CD4-positive, alpha-beta T cell treated with Interleukin-17A for 1 hour (primary cell): ENCODE results near the gene TNF.
"Not testable (repeated sequence)": the region's sequence is repeated elsewhere in the genome, so short reads cannot be mapped to it uniquely, and the experiment has no call there.

ENCODE experiments used
- DNase-seq: peaks from one replicate; pipeline ENCODE4 v3.0.0-alpha.2; 2020

The TNF gene

GRCh38 chr6:31588871-31589650 lies 13.7 kb downstream of the TNF start:
- DNase-seq, result no peak

GRCh38 chr6:31590691-31591090 lies 15.3 kb downstream of the TNF start:
- DNase-seq, result not testable (repeated sequence)

GRCh38 chr6:31592396-31592771 lies 17.0 kb downstream of the TNF start:
- DNase-seq, result no peak

- peak; percentile 85 for DNase-seq
These were observed 21.6 kb downstream of the TNF start for GRCh38 chr6:31597006-31597405.

- no peak for DNase-seq
These were observed 32.0 kb downstream of the TNF start for GRCh38 chr6:31607317-31607716.

GRCh38 chr6:31609519-31610406 lies 34.4 kb downstream of the TNF start:
- no peak for DNase-seq

- DNase-seq, result no peak
These were observed 35.6 kb downstream of the TNF start for GRCh38 chr6:31610968-31611367.

GRCh38 chr6:31614075-31614619 lies 38.8 kb downstream of the TNF start:
- DNase-seq, result no peak

GRCh38 chr6:31614684-31615578 lies 39.6 kb downstream of the TNF start, which contains the start of gene AIF1:
AIF1 (plus strand) TSS chr6:31615234; CDS start chr6:31615330, 96 bp downstream.
- DNase-seq, result no peak

- no peak for DNase-seq
These were observed 40.4 kb downstream of the TNF start for GRCh38 chr6:31615748-31616147.

GRCh38 chr6:31617010-31617409 lies 41.6 kb downstream of the TNF start:
- no peak for DNase-seq

GRCh38 chr6:31619805-31620585 lies 44.6 kb downstream of the TNF start:
- DNase-seq, result peak; percentile 99

GRCh38 chr6:31620586-31621319 lies 45.4 kb downstream of the TNF start, which contains the start of gene PRRC2A:
PRRC2A (plus strand) TSS chr6:31620715; CDS start chr6:31622790, 2,075 bp downstream.
- DNase-seq, result no peak

GRCh38 chr6:31621320-31621939 lies 46.1 kb downstream of the TNF start:
- no peak for DNase-seq

- no peak for DNase-seq
These were observed 46.6 kb downstream of the TNF start for GRCh38 chr6:31621991-31622390.

- DNase-seq, result no peak
These were observed 47.3 kb downstream of the TNF start for GRCh38 chr6:31622684-31623091.

GRCh38 chr6:31624070-31624469 lies 48.7 kb downstream of the TNF start:
- DNase-seq, result no peak

GRCh38 chr6:31626952-31627351 lies 51.6 kb downstream of the TNF start:
- no peak for DNase-seq

GRCh38 chr6:31627690-31628287 lies 52.4 kb downstream of the TNF start:
- no peak for DNase-seq
